ENCODE results near the gene HMGB2. TPM values are rescaled to one million over a fixed set of nuclear protein-coding genes. Genes with fewer than 3 reads are reported as not detected.

The HMGB2 gene
- total and polyA plus RNA-seq, 2 of the 8 experiments (the other 6 are each of a cell fraction or from before 2014, with no cell fraction given), result 54.7 to 218 TPM

DNA sequence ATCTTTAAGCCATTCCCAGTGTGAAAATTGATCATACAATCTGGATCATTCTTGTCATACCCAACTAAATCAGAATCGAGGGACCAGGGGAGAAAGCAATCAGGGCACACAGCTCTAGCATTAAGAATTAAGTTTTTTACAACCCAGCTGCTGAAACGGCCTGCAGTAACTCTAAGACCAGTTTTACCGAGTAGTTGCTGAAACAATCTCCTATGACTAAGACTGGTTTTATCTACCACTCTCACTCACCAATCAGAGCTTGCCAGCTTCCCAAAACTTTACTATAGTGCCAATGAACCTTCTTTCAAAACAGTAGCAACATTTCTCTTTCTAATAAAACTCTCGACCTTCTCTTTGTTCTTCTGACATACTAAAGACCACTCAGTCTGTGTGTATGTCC lies 33.8 kb upstream of the HMGB2 start:
- Histone ChIP-seq H4K20me1 (replicated peaks in 1 of 2; ENCODE audit: control insufficient read depth in 1 of 2, insufficient read depth in 2 of 2, low read length in 2 of 2) (no peaks in the 10 kb centered on the region), H2BK15ac (ENCODE audit: low read length) (no peak overlapping the region), H3K36me3 (ENCODE audit: control insufficient read depth in 2 of 4, insufficient read depth in 4 of 4, low read length in 3 of 4) (no peaks in the 10 kb centered on the region), H3K56ac (replicated peaks; ENCODE audit: insufficient read length, low read depth, low read length) (no peak overlapping the region), H3K27me3 (replicated peaks in 1 of 4; ENCODE audit: control insufficient read depth in 3 of 4, extremely low read depth in 1 of 4, insufficient read depth in 3 of 4, low read length in 3 of 4) (no peaks in the 10 kb centered on the region), H4K5ac (ENCODE audit: insufficient read length, low read depth, low read length) (no peak overlapping the region), H4K91ac (replicated peaks; ENCODE audit: insufficient read length, low read length) (no peak overlapping the region), H3K23ac (ENCODE audit: insufficient read length) (no peak overlapping the region), H2BK120ac (replicated peaks; ENCODE audit: low read depth, low read length) (no peak overlapping the region), H3K4me1 (replicated peaks in 1 of 4; ENCODE audit: control insufficient read depth in 3 of 4, insufficient read depth in 4 of 4, low read length in 3 of 4) (no peaks in the 10 kb centered on the region; a peak in 1 of 7 replicates), H3K9ac (replicated peaks in 1 of 4; ENCODE audit: extremely low read depth in 1 of 4, low read depth in 3 of 4, low read length in 3 of 4) (no peak overlapping the region), H2BK5ac (ENCODE audit: low read depth, low read length) (no peak overlapping the region), H3K79me2 (ENCODE audit: control insufficient read depth in 1 of 2, insufficient read depth in 2 of 2, low read length in 2 of 2) (0 out of 4 replicates have a peak, but pooled peaks cover 0 to under 1% of the 10 kb centered on the region in 2 experiments), H3K14ac (ENCODE audit: insufficient read length) (no peak overlapping the region), H2BK20ac (ENCODE audit: low read length) (no peak overlapping the region), H3K4me3 (ENCODE audit: extremely low read depth in 1 of 4, insufficient read depth in 2 of 4, low read depth in 3 of 4, low read length in 4 of 4) (no peak overlapping the region), H3K79me1 (ENCODE audit: low read depth, low read length) (no peaks in the 10 kb centered on the region), H2AK5ac (ENCODE audit: low read depth, low read length) (no peak overlapping the region), H2BK12ac (ENCODE audit: low read depth, low read length) (no peak overlapping the region), H3K18ac (ENCODE audit: extremely low read depth, low read length) (no peak overlapping the region), H3K27ac (ENCODE audit: low read depth, low read length) (no peak overlapping the region), H3K9me3 (ENCODE audit: insufficient read depth in 2 of 2, low read depth in 1 of 2, low read length in 1 of 2) (no peaks in the 10 kb centered on the region), H4K8ac (ENCODE audit: extremely low read depth, insufficient read depth, low read length) (no peak overlapping the region), H2AFZ (ENCODE audit: low read length) (no peak overlapping the region), H3K4me2 (ENCODE audit: insufficient read depth in 1 of 2, low read depth in 2 of 2, low read length in 2 of 2) (no peak overlapping the region), H3K23me2 (ENCODE audit: low read depth, low read length) (peaks cover 11% of the 10 kb centered on the region), H3K4ac (replicated peaks; ENCODE audit: insufficient read length, low read depth, low read length) (no peak overlapping the region)
- WGBS, 2 experiments (ENCODE audit: extremely low coverage in 1 of 2, insufficient coverage in 1 of 2, insufficient read length in 1 of 2, insufficient replicate concordance in 2 of 2, low coverage in 1 of 2, low lambda C conversion rate in 2 of 2, missing lambda C conversion rate in 1 of 2), result 93 to 100% methylated on average over 1 to 4 of the region's 4 CpGs
- FAIRE-seq, result no peak
- DNase-seq (ENCODE audit: low read depth in 1 of 2, low spot score in 2 of 2), result no peak
- POLR2A ChIA-PET (ENCODE audit: partially characterized antibody), result interaction anchor here (0.5 to 6.6 kb wide), 2 partner anchors 36 to 751 kb away, joined by 3 to 123 read pairs; partner anchors contain the start of gene HMGB2
- CTCF ChIA-PET (ENCODE audit: partially characterized antibody), result interaction anchor here (0.8 to 2.9 kb wide), 7 partner anchors 12 to 53 kb away, joined by 3 to 12 read pairs (median 3); partner anchors contain the start of gene HMGB2
- TF ChIP-seq TAF7 (optimal IDR thresholded peaks at IDR 0.05; ENCODE audit: borderline replicate concordance, low read depth, low read length) (no peak), BRCA1 (IDR thresholded peaks at IDR 0.05; ENCODE audit: low read depth, low read length) (no peak), NANOG (IDR thresholded peaks at IDR 0.05; ENCODE audit: insufficient read depth, low read depth, low read length, poor library complexity, severe bottlenecking) (no peak), SUZ12 (IDR thresholded peaks at IDR 0.05; ENCODE audit: low read length) (no peak), EZH2 (IDR thresholded peaks at IDR 0.05; ENCODE audit: low read depth, low read length, severe bottlenecking) (no peak), YY1 (IDR thresholded peaks at IDR 0.05; ENCODE audit: low read depth, low read length) (no peak), HDAC2 (IDR thresholded peaks at IDR 0.05; ENCODE audit: borderline replicate concordance in 1 of 2, low read depth in 2 of 2, low read length in 2 of 2) (no peak), SP1 (IDR thresholded peaks at IDR 0.05; ENCODE audit: low read depth, low read length) (no peak), GTF2F1 (IDR thresholded peaks at IDR 0.05; ENCODE audit: borderline replicate concordance, low read depth, low read length) (no peak), CTBP2 (IDR thresholded peaks at IDR 0.05; ENCODE audit: borderline replicate concordance, insufficient read depth, insufficient read length, low read length) (no peak), SIRT6 (IDR thresholded peaks at IDR 0.05; ENCODE audit: low read length) (no peak)
- TF ChIP-seq, protein P1, sequence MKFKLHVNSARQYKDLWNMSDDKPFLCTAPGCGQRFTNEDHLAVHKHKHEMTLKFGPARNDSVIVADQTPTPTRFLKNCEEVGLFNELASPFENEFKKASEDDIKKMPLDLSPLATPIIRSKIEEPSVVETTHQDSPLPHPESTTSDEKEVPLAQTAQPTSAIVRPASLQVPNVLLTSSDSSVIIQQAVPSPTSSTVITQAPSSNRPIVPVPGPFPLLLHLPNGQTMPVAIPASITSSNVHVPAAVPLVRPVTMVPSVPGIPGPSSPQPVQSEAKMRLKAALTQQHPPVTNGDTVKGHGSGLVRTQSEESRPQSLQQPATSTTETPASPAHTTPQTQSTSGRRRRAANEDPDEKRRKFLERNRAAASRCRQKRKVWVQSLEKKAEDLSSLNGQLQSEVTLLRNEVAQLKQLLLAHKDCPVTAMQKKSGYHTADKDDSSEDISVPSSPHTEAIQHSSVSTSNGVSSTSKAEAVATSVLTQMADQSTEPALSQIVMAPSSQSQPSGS (IDR thresholded peaks at IDR 0.05; ENCODE audit: low read length), result no peak
